HuH-7 (cell line): Measurements from ENCODE around the gene RBM14.
A peak's percentile ranks its signal among the peaks of the same experiment; 100 is the strongest.
"Not testable (repeated sequence)": the region's sequence is repeated elsewhere in the genome, so short reads cannot be mapped to it uniquely, and the experiment has no call there.

Source experiments
- DNase-seq: peaks from one replicate; pipeline ENCODE4 v3.0.0; 2011; ENCODE audit warnings: low spot score

Gene RBM14

DNA sequence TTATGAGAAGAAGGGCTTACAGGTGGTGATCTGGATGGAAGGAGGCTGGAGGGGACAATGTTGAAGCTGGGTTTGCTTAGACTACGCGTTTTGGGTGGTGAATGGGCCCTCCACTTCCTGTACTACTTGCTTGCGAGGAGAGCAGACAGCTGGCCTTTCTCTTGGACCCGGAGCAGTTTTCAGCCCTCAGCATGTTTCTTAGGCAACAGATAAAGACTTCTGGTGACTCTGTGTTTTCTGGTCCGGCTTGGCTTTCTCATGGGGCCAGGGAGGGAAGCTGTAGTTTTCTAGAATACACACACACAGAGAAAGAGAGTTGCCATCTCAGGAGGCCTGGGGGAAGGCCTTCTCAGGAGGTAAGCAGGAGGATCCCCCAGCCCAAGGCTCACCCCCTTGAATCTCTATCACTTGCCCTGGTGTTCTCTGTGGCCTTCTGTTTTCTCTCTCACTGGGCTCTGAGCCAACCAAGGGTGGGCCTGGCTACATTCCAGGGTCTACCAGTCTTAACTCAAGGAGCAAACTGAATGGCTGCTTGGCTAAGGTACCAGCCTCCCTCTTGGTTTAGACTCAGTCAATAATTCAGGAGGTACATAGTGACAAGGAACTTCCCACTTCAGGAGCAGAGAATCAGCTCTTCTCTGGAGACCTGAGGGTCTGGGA lies 21.1 kb upstream of the RBM14 start:
- peak; percentile 39 for DNase-seq

DNA sequence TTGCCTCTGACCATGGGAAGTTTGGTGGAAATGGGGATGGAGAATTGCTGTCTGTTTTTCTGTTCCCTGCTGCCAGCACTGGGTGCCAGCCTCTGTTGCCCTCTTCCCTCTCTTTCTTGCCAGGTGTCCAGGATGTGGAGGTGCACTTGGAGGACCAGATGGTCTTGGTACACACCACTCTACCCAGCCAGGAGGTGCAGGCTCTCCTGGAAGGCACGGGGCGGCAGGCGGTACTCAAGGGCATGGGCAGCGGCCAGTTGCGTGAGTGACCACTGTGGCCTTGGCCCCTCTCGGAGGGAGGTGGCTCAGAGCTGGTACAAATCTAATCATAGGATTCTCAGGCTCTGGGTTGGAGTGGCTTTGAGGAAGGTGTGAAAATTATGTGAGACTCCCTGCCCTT lies 17.4 kb upstream of the RBM14 start:
- no peak for DNase-seq

DNA sequence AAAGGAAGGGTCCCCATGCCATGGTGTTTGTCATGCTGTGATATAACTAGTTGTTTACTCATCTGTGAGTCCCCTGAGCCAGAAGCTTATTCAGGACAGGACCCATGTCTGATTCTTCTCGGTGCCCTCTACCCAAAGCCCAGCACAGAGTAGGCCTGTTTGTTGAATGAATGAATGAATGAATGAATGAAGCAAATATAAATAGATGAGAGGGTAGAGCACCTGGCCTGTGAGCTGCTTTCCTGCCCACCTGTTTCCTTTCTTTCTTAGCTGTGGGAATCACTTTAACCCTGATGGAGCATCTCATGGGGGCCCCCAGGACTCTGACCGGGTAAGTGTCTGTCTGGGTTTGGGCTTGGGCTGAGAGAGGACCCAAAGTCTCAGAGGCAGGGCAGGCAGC lies 16.2 kb upstream of the RBM14 start:
- DNase-seq, result no peak

DNA sequence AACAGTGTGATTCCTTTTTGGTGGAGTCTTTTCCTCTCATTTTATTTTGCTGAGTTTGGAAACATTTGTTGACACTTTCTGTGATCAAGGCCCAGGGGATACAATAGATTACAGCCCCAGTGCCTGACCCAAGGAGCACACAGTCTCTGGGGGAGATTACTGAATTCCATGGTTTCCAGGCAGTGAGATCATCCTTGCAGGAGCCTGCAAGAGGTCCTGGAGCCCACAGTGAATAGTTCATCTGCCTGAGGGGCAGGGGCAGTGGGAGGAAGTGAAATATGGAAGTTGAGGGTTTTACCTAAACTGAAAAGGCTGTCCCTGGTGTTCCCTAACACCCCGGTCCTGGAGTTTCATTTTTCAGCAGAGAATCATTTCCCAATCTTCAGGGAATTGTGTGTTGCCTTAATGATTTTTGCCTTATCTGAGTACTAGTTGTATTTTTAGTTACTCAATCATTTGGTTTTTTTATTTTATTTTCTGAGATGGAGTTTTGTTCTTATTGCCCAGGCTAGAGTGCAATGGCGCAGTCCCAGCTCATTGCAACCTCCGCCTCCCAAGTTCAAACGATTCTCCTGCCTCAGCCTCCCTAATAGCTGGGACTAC lies 15.7 kb upstream of the RBM14 start:
- DNase-seq, result no peak

DNA sequence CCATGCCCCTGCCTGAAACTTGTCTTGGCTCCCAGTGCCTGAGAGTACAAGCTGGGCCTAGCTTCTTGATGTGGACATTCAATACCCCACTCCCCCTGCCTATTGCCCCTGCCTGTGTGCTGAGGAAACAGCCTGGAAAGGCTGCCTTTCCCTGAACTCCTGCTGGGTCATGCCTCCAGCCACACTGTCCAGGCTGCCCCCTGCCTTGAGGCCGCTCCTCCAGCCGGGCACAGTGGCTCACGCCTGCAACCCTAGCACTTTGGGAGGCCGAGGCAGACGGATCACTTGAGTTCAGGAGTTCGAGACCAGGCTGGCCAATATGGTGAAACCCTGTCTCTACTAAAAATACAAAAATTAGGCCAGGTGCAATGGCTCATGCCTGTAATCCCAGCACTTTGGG lies 13.4 kb upstream of the RBM14 start:
- DNase-seq, result no peak

DNA sequence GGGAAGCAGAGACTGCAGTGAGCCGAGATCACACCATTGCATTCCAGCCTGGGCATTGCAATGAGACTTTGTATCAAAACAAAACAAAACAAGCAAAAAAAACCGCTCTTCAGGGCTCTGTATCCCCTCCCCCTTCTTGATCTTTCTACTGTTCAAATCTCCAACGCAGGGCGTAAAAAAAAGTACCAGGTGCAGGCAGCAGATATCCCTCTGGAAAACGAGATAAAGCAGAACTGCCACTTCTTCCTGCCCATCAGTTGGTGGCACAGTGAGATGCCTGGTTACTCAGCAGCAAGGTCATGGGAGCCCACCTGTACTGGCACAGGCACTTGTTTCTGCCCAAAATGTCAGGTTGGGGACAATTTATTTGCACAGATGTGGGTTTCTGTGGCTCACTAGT lies 12.3 kb upstream of the RBM14 start:
- DNase-seq, result no peak

DNA sequence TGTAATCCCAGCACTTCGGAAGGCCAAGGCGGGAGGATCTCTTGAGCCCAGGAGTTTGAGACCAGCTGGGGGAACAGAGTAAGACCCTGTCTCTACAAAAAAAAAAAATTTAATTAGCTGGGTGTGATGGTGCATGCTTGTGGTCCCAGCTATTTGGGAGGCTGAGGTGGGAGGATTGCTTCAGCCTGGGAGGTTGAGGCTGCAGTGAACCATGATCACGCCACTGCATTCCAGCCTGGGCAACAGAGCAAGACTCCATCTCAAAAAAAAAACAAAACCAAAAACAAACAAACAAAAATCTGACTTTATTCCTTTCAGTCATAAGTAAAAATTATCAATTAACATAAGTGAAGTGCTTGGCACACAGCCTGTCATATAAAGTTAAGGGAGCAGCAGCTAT lies 9.8 kb upstream of the RBM14 start:
- not testable (repeated sequence) for DNase-seq

DNA sequence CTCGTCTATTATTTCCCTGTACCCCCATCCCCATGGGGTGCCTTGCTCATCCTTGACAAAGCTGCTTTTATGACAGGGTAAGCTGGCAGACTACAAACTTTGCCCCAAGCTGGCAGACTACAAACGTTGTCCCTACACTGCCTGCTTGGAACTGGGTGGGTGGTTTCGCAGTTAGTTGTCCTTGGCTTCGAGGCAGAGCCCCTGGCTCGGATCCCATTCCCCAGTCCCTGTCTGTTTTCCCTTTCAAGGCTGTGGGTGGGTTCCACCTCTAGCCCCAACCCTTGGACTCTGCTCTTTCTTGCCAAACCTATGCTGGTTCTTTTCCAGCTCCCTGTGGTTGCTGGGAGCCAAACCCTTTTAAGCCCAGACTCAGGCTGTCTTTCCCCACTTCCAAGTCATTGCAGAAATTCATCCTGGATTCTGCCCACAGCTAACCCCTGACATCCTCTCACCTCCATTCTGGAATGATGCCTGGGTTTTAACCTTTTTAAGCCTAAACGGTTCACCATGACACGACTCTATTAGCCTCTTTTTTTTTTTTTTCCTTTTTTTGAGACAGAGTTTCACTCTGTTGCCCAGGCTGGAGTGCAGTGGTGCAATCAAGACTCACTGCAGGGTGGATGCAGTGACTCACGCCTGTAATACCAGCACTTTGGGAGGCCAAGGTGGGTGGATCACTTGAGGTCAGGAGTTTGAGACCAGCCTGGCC lies 9.2 kb upstream of the RBM14 start:
- DNase-seq, result peak; percentile 84

DNA sequence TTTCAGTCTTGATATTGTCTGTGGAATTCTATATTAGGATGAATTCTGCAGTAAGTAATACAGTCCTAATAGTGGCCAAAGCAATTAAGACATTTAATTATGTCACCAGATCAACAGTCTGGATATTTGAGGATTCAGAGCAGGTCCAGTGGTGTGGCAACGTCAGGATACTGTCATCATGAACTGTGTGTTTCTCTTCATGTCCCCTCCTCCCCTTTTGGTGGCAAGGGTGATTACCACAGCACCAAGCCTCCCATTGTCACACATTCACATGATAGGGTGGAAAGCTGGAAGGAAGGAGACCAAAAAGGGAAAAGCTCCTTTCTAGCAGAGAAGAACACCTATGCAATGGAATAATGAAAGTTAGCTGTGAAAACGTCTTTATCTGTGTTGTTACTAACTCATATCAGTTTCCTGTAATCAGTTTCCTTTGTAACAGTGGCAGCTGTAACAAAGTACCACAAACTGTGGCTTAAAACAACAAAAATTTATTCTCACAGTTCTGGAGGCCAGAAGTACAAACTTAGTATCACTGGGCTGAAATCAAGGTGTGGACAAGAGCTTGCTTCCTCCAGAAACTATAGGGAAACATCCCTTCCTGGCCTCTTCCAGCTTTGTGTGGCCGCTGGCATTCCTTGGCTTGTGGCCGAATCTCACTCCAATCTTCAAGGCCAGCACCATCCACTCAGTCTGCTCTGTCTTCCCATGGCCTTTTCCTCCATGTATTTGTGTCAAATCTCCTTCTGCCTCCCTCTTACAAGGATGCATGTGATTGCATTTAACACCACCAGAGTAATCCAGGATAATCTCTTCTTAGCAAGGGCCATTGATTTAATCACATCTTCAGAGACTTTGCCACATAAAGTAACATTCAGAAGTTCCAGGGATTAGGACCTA lies 6.5 kb upstream of the RBM14 start:
- no peak for DNase-seq

DNA sequence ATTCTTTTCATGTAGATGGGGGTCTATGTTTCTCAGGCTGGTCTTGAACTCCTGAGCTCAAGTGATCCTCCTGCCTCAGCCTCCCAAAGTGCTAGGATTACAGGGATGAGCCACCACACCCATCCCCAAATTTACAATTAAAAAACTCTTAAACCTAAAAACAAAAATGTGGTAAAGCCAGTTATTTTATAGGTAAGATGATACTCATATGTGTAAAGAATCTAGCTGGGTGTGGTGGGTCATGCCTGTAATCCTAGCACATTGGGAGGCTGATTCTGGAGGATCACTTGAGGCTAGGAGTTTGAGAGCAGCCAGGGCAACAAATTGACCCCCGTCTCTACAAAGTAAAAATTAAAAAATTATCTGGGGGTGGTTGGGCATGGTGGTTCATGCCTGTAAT lies 4.0 kb upstream of the RBM14 start:
- no peak for DNase-seq

DNA sequence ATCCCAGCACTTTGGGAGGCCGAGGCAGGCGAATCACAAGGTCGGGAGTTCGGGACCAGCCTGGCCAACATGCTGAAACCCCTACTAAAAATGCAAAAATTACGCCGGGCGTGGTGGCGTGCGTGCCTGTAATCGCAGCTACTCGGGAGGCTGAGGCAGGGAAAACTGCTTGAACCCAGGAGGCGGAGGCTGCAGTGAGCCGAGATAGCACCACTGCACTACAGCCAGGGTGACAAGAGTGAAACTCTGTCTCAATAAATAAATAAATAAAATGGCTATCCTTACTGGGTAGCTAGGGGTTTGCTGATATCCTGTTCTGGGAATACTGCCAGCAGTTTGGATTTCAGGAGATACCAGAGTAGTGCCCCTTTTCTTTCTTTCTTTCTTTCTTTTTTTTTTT lies 2.4 kb upstream of the RBM14 start:
- DNase-seq, result no peak

DNA sequence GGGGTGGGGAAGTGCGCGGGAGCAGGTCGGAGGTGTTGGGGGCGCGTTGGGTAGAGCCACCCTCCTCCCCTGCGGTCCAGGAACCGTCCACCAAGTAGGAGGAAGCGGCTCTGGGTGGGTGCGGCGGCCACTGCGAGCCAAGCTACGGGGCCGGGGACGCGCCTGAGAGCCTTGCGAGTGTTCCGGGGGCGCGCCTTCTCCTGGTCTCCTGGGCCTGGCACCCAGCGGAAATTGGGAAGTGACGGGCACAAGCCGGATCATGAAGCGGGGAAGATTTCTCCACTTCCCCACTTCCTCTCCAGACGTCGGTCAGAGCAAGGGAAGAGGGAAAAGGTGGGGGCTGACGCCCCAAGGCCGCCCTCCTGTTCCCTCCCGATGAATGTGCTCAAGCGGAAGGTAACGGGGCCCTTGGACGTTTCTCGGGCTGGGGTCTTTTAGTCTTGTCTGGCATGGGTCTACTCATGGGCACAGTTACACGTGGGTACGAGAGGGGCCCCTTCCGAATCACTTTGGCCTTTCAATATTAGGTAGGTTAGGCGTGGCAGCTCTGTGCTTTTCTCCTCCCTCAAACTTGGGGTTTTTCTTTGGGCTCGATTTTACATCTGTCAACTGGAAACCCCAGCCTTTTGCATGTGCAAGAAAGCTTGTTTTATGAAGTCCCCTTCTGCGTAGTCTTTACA lies 865 bp downstream of the RBM14 start:
- DNase-seq, result no peak

DNA sequence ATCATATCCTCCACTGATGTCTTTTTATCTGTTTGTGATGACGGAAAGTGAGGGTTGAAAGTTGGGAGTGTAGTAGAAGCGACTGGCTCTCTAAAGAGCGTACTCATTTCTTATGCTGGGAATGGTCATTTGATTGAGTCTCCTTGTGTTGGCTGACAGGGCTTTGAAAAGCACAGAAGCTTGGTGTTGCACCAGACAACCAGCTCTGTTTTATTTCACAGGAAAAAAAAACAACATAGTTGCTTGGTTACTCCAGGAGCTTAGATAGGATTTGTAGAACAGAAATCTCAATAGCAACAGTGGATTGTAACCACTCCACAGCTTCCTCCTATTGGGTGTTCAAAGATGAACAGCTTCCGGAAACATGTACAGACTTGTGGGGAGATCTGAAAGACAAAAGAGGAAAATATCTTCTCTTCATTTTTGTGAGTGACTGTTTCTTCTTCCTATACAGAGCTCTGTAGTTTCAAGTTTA lies 2.7 kb downstream of the RBM14 start:
- DNase-seq, result no peak

DNA sequence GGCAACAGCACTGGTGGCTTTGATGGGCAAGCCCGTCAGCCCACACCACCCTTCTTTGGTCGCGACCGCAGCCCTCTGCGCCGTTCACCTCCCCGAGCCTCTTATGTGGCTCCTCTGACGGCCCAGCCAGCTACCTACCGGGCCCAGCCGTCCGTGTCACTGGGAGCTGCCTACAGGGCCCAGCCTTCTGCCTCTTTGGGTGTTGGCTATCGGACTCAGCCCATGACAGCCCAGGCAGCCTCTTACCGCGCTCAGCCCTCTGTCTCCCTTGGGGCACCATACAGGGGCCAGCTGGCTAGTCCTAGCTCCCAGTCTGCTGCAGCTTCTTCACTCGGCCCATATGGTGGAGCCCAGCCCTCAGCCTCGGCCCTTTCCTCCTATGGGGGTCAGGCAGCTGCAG lies 8.0 kb downstream of the RBM14 start:
- no peak for DNase-seq

DNA sequence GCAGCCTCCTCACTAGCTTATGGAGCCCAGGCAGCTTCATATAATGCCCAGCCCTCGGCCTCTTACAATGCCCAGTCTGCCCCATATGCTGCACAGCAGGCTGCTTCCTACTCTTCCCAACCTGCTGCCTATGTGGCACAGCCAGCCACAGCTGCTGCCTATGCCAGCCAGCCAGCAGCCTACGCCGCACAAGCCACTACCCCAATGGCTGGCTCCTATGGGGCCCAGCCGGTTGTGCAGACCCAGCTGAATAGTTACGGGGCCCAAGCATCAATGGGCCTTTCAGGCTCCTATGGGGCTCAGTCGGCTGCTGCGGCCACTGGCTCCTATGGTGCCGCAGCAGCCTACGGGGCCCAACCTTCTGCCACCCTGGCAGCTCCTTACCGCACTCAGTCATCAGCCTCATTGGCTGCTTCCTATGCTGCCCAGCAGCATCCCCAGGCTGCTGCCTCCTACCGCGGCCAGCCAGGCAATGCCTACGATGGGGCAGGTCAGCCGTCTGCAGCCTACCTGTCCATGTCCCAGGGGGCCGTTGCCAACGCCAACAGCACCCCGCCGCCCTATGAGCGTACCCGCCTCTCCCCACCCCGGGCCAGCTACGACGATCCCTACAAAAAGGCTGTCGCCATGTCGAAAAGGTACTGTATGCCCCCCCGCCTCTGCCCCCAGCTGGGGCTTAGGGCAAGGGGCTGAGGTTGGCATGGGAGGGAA lies 8.8 kb downstream of the RBM14 start:
- no peak for DNase-seq

DNA sequence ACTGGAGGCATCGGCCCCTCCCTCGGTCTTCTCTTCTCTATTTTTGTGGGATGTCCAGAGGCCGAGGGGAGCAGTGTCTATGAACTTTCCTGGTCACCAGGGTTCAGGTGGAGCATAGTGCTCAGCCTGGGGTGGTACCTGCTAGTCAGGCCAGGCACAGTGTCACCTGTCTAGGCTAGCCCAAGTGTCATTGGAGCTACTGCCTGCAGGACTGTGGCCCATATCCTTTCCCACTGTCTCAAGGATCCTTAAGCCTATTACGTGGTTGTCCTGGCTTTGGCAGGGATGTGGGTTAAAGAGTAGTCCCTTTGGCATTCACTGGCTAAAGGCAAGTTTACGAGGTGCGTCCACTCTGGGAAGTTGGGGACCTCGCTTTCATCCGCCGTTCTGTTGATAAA lies 9.3 kb downstream of the RBM14 start:
- DNase-seq, result no peak

DNA sequence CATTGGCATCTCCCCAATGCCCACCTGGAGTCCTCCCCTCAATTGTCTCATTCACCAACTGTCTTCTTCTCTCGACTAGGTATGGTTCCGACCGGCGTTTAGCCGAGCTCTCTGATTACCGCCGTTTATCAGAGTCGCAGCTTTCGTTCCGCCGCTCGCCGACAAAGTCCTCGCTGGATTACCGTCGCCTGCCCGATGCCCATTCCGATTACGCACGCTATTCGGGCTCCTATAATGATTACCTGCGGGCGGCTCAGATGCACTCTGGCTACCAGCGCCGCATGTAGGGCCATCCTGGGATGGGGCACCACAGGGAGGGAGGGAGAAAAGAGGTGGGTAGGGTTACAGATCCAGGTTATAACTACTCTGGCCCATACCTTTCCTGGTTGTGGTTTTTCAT lies 10.0 kb downstream of the RBM14 start:
- DNase-seq, result no peak

DNA sequence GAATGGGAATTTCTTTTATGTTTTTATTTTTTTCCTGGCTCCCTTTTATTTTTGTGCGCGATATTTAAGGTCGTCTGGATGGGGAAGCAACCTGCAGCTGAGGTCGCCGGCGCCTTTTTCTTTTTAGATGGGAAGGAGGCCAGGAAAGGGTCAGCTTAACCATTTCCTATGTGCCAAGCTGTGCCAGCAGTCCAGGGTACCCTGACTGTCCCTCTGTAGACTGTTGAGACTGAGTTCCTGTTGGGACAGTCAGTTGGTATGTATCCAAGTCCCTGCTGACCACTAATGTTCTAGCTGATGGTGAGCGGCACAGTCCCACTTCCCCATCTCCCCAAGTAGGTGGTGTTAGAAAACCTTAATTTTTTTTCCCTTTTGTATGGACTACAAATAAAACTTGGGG lies 10.5 kb downstream of the RBM14 start:
- no peak for DNase-seq

DNA sequence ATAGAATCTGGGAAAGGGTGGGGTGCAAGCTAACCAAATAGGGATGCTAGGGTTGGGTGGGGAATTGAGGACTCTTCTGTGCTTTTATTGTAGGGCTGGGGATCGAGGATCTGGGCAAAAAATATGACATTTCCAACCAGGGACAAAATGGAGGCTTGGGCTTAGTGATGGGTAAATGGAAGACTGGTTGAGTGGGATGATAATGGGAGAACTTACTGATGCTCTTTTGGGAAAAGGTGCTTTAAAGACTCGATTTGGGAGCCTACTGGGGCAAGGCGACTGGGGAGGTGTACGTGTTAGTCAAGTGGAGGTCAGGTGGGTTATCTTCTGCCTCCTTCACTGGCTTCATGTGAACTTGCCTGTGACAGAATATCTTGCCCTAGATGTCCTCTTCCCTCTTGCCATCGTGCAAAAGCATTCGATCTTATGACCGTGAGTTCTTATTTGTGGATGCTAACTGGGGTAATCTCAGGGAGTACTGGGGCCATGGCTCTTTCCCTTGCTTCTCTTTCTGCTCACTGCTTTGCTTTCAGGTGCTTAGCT lies 11.7 kb downstream of the RBM14 start:
- no peak for DNase-seq

DNA sequence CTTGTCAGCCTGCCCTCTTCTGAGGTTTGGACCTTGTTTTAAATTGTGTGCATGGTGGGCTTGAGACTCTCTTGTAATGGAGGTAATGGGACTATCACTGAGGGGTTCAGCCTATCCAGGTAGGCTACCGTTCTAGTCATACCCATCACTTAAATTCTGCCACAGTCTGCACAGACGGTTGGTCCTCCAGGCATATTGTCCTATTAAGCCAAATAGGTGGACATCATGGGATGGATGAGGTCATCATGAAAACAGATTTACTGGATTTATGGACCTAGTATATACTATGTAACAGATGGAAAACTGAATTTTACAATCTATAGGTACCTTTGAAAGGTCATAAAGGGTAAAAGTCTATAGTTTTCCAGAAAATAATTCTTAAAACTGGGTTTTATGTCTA lies 12.9 kb downstream of the RBM14 start:
- DNase-seq, result peak; percentile 68

DNA sequence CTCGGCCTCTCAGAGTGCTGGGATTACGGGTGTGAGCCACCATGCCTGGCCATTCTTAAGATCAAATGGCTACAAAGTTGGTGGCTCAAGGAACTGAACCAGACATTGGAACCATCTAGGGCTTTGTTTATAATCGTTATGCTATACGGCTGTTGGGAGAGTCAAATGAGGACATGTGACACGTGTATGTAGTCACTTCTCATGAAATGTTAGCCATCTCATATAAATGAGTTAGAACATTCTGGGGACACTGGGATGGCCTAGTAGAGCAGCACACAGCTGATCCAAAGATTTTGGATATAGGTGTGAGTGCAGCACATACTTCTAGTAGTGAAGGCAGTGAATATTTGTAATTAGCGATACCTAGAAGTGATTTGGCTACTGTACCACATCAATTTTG lies 15.5 kb downstream of the RBM14 start:
- DNase-seq, result no peak
